Measurements from ENCODE around the gene KCNK7. TPM values are rescaled to one million over a fixed set of nuclear protein-coding genes. Genes with fewer than 3 reads are reported as not detected.

The KCNK7 gene
- polyA plus RNA-seq, 1 of the 3 experiments (the other 2 are of a cell fraction): 0.58 TPM

- TF ChIP-seq NFIC (IDR thresholded peaks at IDR 0.05; ENCODE audit: borderline replicate concordance): peak; percentile 6; the same call in 1 of the 2 replicates
- TF ChIP-seq MXI1 (IDR thresholded peaks at IDR 0.05; ENCODE audit: low read depth, low read length): peak; percentile 22; the same call in 1 of the 2 replicates
- TF ChIP-seq RAD21 (IDR thresholded peaks at IDR 0.05; ENCODE audit: low read length): no peak
- TF ChIP-seq SMC3 (IDR thresholded peaks at IDR 0.05; ENCODE audit: low read depth, low read length): no peak
- TF ChIP-seq SIN3A (IDR thresholded peaks at IDR 0.05; ENCODE audit: borderline replicate concordance, low read depth, low read length): 0 out of 2 replicates have a peak, but pooled peaks have one; percentile 22
- TF ChIP-seq FOXM1 (IDR thresholded peaks at IDR 0.05; ENCODE audit: low read depth): no peak
- TF ChIP-seq, protein P1, sequence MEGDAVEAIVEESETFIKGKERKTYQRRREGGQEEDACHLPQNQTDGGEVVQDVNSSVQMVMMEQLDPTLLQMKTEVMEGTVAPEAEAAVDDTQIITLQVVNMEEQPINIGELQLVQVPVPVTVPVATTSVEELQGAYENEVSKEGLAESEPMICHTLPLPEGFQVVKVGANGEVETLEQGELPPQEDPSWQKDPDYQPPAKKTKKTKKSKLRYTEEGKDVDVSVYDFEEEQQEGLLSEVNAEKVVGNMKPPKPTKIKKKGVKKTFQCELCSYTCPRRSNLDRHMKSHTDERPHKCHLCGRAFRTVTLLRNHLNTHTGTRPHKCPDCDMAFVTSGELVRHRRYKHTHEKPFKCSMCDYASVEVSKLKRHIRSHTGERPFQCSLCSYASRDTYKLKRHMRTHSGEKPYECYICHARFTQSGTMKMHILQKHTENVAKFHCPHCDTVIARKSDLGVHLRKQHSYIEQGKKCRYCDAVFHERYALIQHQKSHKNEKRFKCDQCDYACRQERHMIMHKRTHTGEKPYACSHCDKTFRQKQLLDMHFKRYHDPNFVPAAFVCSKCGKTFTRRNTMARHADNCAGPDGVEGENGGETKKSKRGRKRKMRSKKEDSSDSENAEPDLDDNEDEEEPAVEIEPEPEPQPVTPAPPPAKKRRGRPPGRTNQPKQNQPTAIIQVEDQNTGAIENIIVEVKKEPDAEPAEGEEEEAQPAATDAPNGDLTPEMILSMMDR (IDR thresholded peaks at IDR 0.05): no peak
- no peak for TF ChIP-seq PBX3 (IDR thresholded peaks at IDR 0.05)
- no peak for TF ChIP-seq ELF1 (IDR thresholded peaks at IDR 0.05)
Observed at GRCh38 chr11:65572356-65573051, 23.1 kb downstream of the KCNK7 start, which contains the start of gene FAM89B (continued).

DNA sequence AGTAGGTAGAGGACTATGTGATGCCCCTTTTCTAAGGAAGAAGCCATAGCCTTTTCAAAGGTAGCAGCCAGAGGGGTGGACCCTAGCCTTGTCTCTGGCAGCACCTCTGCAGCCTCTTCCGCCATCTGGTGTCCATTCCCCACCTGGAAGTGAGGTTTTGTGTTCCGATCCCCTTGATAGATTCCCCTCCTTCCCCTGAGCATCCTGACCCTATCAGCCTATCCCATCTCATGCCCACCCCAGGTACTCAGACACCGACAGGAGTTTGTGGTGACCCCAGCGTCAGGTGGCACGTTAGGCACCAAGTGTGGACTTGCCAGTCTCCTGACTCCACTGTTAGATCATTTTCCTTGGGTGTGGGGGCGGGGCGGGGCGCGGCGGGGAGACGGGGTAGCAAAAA, 23.7 kb downstream of the KCNK7 start:
- ChIA-PET POLR2A (interaction anchor here (1.0 to 2.0 kb wide), 7 partner anchors 9 to 73 kb away, joined by 3 to 10 read pairs (median 4); partner anchors contain the start of genes LTBP3 and MALAT1), CTCF (interaction anchor here (0.6 to 13.6 kb wide), 18 partner anchors 11 to 216 kb away, joined by 3 to 295 read pairs (median 6); partner anchors contain the start of genes KAT5, KCNK7, LTBP3 and MALAT1)
- Histone ChIP-seq H3K9ac (peak overlapping the region; percentile 42; the same call in 1 of the 2 replicates), H3K4me3 (ENCODE audit: low read depth in 2 of 2, low read length in 1 of 2) (peak overlapping the region; percentile 76 to 99), H3K9me3 (no peaks in the 10 kb centered on the region), H3F3A (replicated peaks; ENCODE audit: insufficient read depth) (peaks cover 39% of the 10 kb centered on the region), H3K27ac (ENCODE audit: low read depth in 2 of 2, low read length in 1 of 2) (peak overlapping the region; percentile 48 to 77), H3K27me3 (ENCODE audit: insufficient read depth) (no peaks in the 10 kb centered on the region), H4K20me1 (ENCODE audit: insufficient read depth) (peaks cover 14% of the 10 kb centered on the region), H2AFZ (ENCODE audit: low read depth) (no peak overlapping the region), H3K4me2 (peak overlapping the region; percentile 95), H3K79me2 (ENCODE audit: insufficient read depth) (peaks cover 69% of the 10 kb centered on the region), H3K36me3 (replicated peaks in 1 of 2; ENCODE audit: control insufficient read depth in 1 of 2, insufficient read depth in 2 of 2, low read length in 1 of 2) (peaks cover 9 to 11% of the 10 kb centered on the region in 2 experiments), H3K4me1 (ENCODE audit: control insufficient read depth in 1 of 2, insufficient read depth in 2 of 2, low read depth in 1 of 2, low read length in 1 of 2) (peaks cover 43 to 52% of the 10 kb centered on the region in 2 experiments; a peak in 3 of 4 replicates), H3K9me2 (no peaks in the 10 kb centered on the region)
- TF ChIP-seq SMC3 (IDR thresholded peaks at IDR 0.05; ENCODE audit: low read depth, low read length): peak; percentile 33; the same call in 1 of the 2 replicates
- TF ChIP-seq, protein P1 (IDR thresholded peaks at IDR 0.05): peak; percentile 58
- no peak for TF ChIP-seq TEAD4 (IDR thresholded peaks at IDR 0.05; ENCODE audit: borderline replicate concordance, insufficient read depth)
- peak; percentile 60 for TF ChIP-seq RAD21 (IDR thresholded peaks at IDR 0.05; ENCODE audit: low read length)
- WGBS (ENCODE audit: low lambda C conversion rate): 10% methylated on average over 11 of the region's 11 CpGs
- DNase-seq: no peak

All from SK-N-SH (cell line).